HuH-7.5 (cell line): ENCODE measurements around the gene SPNS3.

ENCODE experiments used
- DNase-seq: peaks from one replicate; pipeline ENCODE4 v3.0.0; 2011; ENCODE audit warnings: low spot score

The SPNS3 gene

DNA sequence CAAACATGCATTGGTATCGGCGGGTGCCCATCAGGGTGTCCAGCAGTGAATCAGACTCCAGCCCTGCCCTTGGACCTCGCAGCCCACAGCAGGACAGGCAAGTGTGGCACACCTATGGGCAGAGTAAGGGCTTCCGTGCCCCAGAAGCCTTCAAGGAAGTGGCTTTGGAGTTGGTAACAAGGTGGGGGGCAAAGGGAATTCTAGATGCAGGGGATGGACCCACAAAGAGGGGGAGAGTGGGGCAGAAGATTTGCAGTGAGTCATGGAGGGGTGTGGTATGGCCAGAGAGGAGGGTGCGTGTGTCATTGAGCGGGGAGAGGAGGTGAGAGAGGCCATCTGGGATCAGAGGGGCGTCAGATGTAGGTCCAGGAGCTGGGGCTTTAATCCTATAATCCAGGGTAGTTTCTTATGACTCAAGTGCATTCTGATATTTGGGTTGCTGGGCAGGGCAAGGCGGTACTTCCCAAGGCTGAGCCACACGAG is 56.4 kb downstream of the SPNS3 start:
- DNase-seq: no peak

DNA sequence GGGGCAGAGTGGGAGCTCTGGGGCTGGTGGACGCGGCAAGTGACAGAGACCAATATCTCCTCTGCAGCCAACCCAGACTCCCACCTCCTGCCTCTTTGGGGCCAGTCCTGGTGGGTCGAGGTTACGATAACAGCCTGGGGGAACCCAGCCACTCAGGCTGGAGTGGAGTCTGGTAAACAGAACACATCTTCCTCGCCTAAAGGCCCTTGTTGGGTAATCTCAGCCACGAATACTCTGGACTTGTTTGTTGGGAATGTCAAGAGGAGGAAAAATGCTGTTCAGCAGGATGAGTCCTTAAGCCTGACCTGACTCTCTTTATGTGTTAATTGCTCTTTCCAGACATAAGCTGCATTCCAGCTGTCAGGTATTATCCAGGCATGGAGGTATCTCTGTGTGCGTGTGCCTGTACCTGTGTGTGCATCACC is 56.9 kb downstream of the SPNS3 start:
- DNase-seq: no peak

DNA sequence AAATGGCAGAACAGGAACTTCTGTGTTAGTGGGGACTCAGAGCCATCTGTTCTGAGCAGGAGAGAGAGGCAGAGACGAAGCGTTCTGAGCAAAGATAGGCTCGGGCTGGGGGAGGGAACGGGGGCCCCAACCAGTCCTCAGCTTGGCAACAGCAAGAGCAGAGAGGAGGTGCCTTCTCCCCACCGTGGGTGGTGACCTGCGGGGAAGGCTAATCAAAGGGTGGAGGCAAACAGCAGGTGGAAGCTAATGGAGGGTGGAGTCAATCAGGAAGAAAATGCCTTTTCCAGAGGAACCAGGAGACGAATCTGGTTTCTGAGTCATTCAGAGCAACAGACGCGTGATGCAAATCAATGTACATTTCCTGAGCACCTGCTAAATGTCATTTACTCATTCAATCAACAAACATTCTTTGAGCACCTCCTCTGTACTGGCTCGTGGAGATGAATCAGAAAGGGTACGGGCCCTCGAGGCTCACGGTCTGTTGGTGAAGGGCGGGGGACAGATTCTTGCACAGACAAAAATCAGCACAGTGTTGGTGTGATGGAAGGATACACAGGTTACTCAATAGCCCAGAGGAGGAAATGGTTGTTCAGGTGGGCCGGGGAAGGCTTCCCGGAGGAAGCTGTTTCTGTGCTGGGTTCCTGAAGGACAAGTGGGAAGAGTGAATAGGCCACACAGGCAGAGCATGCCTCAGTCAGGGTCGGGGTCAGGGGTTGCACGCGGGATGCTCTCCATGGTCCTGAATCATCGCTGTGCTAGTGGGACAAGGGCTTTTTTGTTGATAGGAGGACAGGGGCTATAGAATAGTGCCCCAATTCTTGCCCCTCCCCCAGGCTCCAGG is 59.2 kb downstream of the SPNS3 start:
- DNase-seq: peak; percentile 87

DNA sequence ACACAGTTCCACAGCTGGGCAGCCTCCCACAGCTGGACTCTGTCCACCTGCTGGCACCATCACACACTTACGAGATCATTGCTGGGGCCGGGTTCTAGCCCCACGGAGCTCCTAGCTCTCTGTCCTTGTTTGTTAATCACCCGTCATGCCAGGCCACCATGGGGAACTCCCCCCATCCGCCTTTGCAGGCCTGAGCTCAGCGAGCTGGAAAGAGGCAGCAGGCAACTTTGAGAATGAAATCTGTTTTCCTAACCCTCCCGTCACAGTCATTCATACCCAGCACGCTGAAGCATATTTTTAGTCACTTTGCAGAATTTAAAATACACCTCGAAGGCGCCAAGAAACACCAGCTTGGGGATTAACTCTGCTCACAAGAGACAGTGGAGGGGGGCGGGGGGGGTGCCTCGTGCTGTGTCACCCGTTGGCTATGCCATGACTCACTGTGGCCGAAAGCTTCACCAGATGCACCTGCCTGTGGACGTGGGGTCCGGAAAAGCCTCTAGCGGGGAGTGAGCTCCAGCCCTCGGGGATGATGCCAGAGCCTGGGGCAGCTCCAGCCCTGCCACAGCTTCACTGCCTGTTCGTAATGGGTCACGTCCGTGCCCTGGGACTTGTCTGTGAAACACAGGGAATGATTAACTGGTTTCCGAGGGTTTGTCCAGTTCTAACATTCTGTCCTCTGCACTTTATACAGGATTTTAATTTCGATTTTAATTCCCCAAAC is 63.5 kb downstream of the SPNS3 start:
- DNase-seq: no peak

DNA sequence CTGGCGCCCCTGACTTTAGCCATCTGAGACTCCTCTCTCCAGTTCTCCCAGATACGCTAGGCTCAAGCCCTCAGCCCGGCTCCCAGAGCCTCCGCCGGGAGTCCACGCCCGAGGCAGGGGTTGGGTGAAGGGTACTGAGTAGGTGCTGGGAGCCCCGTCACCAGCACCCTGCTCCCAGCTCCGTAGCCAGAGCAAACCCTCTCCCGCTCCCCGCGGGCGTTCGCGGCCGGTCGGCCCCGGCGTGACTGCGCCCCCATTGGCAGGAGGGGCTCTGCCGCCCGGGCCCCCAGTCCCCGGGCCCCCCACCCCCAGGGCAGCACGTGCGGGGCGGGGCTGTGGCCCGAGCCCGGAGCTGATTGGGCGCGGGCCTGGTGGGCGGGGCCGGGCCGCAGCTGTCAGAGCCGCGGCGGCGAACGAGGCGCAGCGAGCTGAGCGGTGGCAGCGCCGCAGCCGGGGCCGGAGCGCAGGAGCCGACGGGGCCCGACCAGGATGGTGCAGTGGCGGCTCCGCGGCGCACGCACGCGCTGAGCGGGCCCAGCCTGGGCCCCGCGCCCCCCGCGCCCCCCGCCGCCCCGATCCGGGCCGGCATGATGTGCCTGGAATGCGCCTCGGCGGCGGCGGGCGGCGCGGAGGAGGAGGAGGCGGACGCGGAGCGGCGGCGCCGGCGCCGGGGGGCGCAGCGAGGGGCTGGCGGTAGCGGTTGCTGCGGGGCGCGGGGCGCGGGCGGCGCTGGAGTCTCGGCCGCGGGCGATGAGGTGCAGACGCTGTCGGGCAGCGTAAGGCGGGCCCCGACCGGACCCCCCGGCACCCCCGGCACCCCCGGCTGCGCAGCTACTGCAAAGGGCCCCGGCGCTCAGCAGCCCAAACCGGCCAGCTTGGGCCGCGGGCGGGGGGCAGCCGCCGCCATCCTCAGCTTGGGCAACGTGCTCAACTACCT is 65.0 kb downstream of the SPNS3 start, which contains the start of gene SPNS2:
Gene SPNS2 (plus strand): TSS at position 421 of the 937 bp plus-strand sequence. CDS start 167 bp downstream, at position 588.
- DNase-seq: peak; percentile 88

DNA sequence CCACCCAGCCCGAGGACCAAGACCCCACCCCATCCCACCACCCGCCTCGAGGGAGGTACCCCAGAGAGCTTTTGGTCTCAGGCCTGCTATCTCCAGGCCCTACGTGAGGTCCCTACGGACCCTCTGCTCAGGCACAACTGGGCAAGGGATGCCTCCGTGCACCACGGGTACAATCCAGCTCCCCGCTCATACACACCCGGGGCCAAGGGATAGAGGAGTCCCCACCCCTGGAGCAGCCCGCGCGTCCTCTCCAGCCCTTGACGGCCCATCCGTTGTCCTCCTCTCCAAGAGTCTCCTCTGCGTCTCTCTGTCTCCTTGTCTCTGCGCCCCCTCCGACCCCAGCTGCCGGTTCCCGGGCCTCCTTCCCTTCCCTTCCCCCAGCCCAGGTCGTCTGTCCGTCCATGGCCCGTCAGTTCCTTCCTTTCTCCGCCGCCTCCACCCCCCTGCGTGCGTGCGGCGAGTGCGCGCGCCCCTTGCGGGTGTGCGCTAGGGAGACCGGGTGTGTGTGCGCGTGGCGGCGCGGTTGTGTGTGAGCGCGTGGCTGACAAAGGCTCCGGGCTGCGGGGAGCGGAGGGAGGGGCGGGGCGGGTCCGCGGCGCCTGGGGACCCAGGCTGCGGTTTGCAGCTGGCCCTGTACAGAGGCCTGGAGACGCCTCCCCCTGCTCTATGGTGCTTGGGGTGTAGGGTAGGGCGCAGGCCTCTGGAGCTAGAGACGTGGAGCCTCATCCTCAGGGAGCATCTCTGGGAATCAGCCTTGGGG is 65.9 kb downstream of the SPNS3 start:
- peak; percentile 29 for DNase-seq

DNA sequence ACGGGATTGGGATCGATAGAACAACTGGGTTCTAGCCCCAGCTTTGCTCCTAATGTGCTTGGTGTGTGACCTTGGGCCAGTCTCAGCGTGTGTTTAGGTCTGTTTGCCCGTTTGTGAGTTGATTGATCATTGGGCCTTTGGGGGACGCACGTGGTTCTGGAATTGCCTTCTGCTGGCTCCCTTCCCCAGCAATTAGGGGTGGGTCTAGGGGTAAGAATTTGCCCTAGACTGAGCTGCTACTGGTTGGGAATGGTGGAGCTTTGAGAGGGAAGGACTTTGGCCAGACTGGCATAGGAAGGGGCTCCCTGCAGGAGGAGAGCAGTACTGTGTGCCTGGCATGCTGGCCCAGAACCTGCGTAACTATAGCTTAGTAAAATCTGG is 66.4 kb downstream of the SPNS3 start:
- DNase-seq: peak; percentile 37

DNA sequence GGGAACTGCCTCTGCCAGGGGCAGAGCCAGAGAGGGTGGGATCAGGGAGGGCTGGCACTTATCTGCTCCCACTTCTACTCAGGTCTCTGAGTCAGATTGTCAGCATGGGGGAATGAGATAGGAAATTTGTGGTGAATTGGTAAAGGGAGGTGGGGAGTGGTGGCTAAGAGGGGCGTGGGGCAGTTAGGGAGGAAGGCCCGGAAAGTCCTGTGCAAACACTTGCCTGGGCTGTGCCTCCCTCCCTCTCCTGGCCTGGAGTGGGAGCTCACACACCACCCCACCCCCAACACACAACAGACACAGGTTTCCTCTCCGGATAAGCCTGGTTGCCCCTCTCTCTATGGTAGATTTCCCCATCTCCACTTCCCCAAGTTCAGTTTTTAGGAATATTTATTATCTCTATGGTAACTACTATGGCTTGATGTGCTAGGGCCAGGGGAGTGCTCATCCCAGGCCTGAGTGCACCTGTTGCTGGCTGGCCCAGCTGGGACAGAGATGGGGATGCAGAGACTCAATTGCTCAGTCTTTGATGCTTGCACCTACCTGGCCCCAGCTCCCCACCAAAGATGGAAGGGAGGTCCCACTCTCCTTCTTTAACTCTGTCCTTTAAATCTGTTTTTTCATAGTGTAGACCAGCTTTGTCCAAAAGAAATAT is 67.7 kb downstream of the SPNS3 start:
- no peak for DNase-seq

DNA sequence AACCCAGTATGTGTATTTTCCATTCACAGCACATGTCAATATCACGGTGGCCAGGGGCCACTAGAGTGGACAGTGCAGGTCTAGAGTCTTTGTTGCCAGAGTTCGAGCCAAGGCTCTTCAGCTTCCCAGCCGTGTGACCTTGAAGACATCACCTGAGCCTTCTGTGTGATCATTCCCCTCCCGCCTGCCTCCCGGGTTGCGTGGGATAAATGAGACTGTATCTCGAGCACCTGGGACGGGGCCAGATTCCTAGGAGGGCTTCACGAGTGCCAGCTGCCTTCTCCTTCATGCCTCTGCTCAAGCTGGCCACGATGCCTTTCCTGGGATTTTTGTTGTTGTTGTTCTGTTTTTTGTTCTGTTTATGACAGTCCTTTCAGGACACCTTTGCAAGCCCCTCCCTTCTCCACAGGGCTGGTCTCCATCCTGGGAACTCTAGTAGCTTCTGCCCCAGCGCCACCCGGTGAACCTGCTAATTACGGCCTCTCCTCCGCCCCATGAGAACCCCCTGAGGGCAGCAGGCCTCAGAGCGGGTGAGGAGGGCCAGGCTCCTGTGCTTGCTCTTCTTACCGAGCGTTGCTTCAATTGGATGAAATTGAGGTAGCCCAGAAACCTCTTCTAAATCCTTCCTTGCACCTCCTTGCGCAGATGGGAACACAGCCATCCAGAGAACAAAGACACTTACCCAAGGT is 68.9 kb downstream of the SPNS3 start:
- DNase-seq: no peak

DNA sequence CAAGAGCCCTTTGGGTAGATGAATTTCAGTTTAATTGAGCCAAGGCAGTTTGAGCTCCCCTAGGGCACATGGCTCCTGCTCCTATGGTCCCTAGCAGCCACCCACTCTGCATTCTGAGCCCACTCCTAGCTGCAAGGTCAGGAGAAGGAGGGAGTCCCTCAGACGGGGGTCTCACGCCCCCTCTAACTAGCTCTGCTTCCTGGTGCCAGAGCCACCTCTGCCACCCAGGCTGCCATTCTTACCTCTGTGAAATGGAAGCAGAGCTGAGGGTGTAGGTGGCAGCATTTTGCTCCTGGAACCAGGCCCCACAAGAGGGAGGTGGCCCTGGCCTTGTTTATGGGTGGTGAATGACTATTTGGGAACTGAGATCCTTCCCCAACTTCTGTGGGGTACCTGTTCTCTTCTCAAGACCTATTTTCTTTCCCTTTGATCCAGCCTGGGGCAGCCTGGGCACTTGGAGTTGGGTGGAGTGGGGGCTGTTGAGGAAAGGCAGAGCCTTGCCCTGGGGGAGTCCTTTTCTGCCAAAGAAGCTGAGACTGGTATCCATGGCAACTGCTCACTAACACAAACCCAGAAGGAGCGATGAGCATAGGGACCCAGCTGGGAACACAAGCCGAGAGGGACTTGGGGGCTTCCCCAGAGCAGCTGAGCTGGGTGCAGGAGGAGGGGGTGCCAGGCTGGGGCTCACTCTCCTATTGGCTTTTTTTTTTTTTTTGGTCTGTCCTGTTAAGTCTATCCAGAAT is 69.7 kb downstream of the SPNS3 start:
- no peak for DNase-seq

DNA sequence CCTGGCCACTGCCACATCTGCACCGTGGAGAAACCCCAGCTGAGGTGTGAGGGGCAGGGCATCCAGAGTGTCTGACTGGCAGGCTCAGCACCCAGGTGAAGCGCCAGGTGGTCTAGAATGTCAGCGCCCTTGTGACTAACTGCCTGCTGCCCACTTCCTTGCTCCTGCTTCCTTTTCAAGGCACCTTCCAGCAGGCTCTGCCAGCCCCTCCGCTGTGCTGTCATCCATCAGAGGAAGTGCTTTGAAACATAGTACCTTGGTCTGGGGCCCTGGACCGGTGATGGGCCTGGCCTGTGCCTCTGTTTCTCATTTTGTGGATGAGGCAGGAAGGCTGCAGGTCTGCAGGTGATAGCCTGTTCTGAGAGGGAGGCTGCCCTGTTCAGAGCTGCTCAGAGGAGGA is 70.4 kb downstream of the SPNS3 start:
- DNase-seq: no peak

DNA sequence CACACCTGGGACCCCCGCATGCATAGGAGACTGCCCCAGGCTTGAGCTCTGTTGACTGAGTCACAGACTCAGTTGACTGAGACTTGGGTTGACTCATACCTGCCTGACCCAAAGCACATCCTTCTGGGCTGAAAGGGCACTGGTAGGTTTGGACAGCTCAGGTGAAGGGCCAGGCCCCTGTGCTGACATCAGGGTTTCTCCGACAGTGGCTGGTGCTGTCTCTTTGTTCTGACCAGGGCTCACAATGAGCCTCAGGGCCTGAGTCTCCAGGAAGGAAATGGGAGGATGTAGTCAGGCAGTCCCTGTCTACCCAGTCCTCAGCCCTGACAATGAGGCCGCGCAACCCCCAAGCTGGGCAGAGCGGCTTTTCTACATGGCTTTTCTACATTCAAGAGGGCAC is 71.4 kb downstream of the SPNS3 start:
- no peak for DNase-seq

DNA sequence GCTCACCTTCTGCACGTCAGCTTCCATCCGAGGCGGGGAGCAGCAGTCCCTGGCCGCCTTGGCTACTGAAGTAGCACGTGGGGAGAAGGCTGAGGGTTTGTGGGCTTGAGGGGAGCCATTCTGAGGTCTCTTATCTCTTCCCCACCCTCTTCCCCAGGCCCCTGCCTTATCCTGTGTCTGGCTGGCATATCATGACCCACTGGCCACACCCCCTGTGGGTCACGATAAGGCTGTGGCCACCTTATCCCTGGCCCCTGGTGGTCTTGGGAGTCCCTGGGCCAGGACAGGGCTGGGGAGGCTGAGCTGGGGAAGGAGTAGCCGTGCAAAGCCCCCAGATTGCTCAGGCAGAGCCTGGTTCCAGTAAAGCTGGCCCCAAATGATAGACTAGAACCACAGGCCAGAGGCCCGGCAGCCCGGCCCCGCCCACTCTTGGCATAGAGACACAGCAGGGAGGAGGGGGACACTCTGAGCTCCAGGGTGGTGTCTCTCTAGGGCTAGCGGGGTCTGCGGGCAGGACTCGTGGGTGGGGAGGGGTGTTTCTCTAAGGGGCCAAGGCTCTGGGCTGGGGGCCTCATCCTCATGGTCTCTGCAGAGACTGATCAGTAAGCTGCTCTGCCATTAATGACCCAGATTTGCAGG is 72.6 kb downstream of the SPNS3 start:
- DNase-seq: no peak

DNA sequence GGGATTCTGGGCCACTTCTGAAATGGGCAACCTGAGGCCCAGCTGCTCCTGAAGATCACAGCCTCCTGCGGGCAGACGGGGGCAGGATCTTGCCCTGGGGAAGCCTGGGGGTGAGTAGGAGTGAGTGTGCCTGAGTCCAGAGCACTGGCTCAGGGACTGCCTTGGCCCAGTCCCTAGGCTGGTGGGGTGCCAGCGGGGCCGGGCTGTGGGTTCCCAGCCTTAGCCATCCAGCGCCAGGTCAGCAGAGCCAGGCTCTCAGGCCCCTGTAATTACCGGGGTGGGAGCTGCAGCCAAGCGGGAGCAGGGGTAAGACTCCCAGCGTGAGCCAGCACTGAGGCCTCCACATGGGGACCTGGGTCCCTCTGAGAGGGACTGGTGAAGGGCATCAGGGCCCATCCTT is 73.2 kb downstream of the SPNS3 start:
- no peak for DNase-seq

DNA sequence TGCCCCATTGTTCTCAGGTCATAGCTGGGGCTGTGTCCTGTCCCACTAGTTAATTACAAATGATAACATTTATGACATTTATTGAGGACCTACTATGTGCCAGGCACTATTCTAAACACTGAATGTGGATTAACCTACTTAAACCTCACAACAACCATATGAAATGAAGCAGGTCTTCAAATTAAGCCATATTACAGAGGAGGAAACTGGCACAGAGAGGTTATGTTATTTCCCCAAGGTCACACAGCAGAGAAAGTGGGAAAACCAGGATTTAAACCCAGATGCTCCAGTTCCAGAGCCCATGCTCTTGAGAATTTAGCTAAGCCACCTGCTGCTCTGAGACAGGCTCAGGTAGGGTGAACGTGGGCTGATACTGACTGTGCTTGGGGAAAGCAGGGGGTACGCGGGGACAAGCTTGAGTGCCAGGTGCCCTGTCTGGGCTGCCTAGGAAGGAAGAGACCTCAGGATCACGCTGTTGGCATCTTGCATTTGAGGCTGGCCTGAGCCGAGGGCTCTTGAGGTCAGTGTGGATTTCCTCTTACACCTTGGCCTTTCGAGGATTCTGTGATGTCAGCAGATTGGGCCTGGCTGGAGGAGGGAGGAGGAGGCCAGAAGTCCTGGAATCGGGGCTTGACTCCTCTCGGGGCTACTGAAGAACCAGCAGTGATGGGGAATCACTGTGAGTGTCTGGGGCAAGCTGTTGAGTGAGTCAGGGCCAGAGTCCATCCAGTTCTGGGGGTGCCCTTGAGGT is 73.8 kb downstream of the SPNS3 start:
- no peak for DNase-seq

DNA sequence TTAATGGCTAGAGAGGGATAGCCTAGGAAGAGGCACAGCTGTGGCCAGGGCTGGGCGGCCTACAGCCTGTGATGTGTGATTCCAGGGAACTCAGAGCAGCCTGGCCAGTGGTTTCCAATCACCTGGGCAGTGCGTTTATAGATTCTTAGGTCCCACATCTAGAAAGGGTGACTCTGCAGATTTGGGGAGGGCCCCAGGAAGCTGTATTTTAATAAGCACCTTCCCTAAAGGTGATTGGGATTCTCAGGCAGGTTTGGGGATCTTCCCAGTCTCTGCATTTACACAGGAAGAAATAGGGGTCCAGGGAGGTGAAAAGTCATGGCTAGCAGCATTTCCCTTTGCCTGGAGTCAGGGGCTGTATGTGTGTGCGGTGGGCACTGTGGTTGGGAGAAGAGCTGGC is 74.5 kb downstream of the SPNS3 start:
- no peak for DNase-seq

DNA sequence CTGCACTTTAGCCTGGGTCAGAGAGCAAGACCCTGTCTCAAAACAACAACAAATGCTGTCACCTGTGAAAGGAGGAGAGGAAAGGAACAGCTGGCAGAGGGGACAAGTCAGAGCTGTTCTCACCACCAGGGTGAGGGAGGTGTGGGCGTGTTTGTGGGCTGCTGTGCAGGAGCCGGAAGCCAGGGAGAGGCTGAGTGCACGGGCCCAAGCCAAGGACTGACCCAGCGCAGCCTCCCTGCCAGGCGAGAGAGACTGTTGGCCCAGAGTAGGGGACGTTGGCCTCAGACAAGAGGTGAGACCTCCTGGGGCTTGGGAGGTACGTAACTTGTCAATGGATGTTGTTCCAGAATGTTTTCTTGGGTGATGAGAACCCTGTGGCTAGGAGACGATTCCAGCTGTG is 75.7 kb downstream of the SPNS3 start:
- DNase-seq: no peak

DNA sequence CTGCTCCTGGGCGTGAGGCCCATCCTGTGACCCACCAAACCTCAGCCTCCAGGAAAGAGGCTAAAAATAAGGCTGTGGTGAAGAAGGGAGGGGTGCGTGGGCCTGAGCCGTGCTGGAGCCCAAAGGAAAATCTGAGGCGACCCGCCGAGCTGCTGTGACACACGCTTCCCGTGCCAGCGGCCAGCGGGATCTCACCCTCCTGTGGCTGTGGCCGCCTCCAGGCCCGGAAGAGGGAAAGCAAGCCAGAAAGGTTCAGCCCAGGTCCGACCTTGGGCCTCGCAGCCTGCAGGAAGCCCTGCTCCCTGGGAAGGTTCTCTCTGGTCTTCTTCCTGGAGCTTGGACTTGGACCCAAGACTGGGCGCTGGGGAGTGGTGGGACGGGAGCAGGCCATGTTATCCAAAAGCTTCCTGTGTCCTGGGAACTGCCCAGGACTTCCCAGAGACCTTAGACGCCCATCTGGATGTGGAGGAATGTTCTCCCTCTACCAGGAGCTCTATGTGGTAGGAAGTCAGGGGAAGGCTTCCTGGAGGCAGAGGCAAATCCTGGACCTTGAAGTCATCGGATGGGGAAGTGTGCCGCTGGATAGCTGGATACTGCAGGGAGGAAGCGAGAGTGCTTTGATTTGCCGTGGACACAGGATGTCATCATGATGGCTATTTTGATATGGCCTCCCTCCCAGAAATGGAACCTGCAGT is 76.3 kb downstream of the SPNS3 start:
- no peak for DNase-seq
